Measurements from ENCODE around the gene AGRN.
"Not testable (repeated sequence)": the region's sequence is repeated elsewhere in the genome, so short reads cannot be mapped to it uniquely, and the experiment has no call there.

The AGRN gene

DNA sequence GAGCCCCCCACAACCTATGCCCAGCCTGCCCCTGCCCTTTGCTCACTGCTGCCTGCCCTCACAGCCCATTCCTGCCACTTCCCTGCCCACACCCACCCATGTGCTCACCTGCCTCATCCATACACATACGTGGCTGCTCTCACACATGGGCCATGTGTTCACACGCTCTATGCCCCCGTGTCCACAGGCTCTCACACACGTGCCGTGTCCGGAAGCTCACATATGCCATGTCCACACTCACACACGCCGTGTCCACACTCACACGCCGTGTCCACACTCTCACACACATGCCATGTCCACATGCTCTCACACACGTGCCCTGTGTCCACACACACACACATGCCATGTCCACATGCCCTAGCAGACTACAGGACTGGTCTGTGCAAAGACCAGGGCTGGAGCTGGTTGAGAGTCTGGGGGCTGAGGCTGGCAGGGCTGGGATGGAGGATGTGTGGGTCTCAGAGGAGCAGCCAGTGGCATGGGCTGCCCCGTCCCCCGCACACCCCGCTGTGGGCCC, 54.8 kb downstream of the AGRN start:
- Histone ChIP-seq H3K9me3 (ENCODE audit: control insufficient read depth, low read length) (no peaks in the 10 kb centered on the region), H3K27ac (ENCODE audit: insufficient read depth, low read length, poor library complexity, severe bottlenecking) (no peak overlapping the region), H3K36me3 (ENCODE audit: control insufficient read depth, insufficient read depth, low read length) (no peaks in the 10 kb centered on the region), H3K4me3 (ENCODE audit: insufficient read depth, low read depth, low read length, poor library complexity, severe bottlenecking) (no peak overlapping the region), H3K4me1 (ENCODE audit: control insufficient read depth, insufficient read depth, low read length, poor library complexity, severe bottlenecking) (peaks cover 7% of the 10 kb centered on the region), H3K27me3 (replicated peaks; ENCODE audit: control insufficient read depth, insufficient read depth, low read length, poor library complexity, severe bottlenecking) (peaks cover 8% of the 10 kb centered on the region)
- no peak for DNase-seq

DNA sequence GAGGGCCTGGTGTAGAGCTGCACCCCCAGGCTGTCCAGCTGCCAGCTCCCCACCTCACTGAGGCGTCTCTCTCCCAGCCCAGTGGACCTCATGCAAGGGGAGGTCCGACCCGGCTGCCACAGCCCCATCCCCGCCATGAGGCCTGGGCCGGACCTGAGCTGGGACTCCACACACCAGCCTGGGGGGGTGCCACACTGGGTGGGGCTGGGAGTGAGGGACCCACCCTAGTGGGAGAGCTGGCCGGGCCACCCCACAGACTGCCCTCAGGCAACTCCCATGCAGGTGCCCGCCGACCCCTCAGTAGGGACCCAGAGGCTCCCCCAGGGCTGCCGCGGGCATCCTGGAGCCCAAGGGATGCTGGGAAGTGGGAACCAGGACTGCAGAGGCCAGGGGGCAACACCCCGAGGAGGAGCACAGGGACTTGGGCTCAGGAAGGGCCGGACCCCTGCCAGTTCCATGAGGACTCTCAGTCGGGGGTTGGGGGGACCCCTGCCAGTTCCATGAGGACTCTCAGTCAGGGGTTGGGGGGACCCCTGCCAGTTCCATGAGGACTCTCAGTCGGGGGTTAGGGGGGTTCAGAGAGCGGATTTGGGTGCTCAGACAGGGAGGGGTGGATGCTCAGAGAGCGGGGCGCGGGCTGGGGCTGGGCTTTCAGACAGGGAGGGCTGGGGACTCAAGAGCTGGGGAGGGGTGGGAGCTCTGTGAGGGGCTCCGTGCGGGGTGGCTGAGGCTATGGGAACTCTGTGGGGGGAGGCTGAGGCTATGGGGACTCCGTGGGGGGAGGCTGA, 55.4 kb downstream of the AGRN start:
- peaks cover 12% of the 10 kb centered on the region for H3K4me1 ChIP-seq (ENCODE audit: control insufficient read depth, insufficient read depth, low read length, poor library complexity, severe bottlenecking)
- no peaks in the 10 kb centered on the region for H3K36me3 ChIP-seq (ENCODE audit: control insufficient read depth, insufficient read depth, low read length)
- no peak overlapping the region for H3K27ac ChIP-seq (ENCODE audit: insufficient read depth, low read length, poor library complexity, severe bottlenecking)
- no peak for DNase-seq
- H3K4me3 ChIP-seq (ENCODE audit: insufficient read depth, low read depth, low read length, poor library complexity, severe bottlenecking): no peak overlapping the region
- peaks cover 8% of the 10 kb centered on the region for H3K27me3 ChIP-seq (replicated peaks; ENCODE audit: control insufficient read depth, insufficient read depth, low read length, poor library complexity, severe bottlenecking)
- no peaks in the 10 kb centered on the region for H3K9me3 ChIP-seq (ENCODE audit: control insufficient read depth, low read length)

DNA sequence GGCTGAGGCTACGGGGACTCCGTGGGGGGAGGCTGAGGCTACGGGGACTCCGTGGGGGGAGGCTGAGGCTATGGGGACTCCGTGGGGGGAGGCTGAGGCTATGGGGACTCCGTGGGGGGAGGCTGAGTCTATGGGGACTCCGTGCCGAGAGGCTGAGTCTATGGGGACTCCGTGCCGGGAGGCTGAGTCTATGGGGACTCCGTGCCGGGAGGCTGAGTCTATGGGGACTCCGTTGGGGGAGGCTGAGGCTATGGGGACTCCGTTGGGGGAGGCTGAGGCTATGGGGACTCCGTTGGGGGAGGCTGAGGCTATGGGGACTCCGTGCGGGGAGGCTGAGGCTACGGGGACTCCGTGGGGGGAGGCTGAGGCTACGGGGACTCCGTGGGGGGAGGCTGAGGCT, 57.5 kb downstream of the AGRN start:
- DNase-seq; H3K4me3 ChIP-seq (ENCODE audit: insufficient read depth, low read depth, low read length, poor library complexity, severe bottlenecking); H3K36me3 ChIP-seq (ENCODE audit: control insufficient read depth, insufficient read depth, low read length); H3K27me3 ChIP-seq (replicated peaks; ENCODE audit: control insufficient read depth, insufficient read depth, low read length, poor library complexity, severe bottlenecking); H3K27ac ChIP-seq (ENCODE audit: insufficient read depth, low read length, poor library complexity, severe bottlenecking); H3K9me3 ChIP-seq (ENCODE audit: control insufficient read depth, low read length): not testable (repeated sequence)
- peaks cover 13% of the 10 kb centered on the region for H3K4me1 ChIP-seq (ENCODE audit: control insufficient read depth, insufficient read depth, low read length, poor library complexity, severe bottlenecking)

DNA sequence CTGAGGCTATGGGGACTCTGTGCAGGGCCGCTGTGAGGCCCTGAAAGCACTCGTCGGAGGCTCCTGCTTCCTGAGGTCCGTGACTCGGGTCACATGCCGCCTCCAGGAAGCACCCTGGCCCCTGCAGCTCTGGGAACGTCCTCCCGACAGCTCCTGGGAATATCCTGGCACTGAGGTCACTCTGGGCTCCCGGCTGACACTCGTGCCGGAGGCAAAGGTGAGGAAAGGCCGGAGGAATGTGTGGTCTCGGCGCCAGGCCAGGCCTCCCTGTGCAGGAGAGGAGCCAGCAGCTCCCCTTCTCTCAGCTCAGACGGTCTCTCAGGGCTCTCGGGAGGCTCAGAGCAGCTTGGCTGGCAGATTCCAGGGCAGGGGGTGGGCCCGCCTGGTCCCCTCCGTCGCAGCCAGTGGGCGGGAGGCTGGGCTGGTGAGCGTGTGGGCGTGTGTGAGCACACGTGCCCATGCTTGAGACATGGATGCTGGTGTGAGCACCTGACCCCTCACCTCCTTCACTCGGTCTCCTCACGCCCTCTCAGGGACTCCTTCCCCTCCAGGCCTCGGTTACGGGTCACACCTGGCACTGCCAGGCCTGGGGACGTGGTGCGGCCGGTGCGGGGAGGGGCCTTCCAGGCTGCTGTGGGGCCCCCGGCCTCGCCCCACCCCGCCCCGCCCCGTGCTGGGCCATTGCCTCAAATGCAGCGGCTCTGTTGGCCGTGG, 59.6 kb downstream of the AGRN start:
- Histone ChIP-seq H3K27me3 (replicated peaks; ENCODE audit: control insufficient read depth, insufficient read depth, low read length, poor library complexity, severe bottlenecking) (no peaks in the 10 kb centered on the region), H3K9me3 (ENCODE audit: control insufficient read depth, low read length) (no peaks in the 10 kb centered on the region), H3K4me3 (ENCODE audit: insufficient read depth, low read depth, low read length, poor library complexity, severe bottlenecking) (peak overlapping the region; percentile 37), H3K36me3 (ENCODE audit: control insufficient read depth, insufficient read depth, low read length) (no peaks in the 10 kb centered on the region), H3K4me1 (ENCODE audit: control insufficient read depth, insufficient read depth, low read length, poor library complexity, severe bottlenecking) (peaks cover 13% of the 10 kb centered on the region), H3K27ac (ENCODE audit: insufficient read depth, low read length, poor library complexity, severe bottlenecking) (no peak overlapping the region)
- DNase-seq: peak in 1 of 3 donors; percentile 20

DNA sequence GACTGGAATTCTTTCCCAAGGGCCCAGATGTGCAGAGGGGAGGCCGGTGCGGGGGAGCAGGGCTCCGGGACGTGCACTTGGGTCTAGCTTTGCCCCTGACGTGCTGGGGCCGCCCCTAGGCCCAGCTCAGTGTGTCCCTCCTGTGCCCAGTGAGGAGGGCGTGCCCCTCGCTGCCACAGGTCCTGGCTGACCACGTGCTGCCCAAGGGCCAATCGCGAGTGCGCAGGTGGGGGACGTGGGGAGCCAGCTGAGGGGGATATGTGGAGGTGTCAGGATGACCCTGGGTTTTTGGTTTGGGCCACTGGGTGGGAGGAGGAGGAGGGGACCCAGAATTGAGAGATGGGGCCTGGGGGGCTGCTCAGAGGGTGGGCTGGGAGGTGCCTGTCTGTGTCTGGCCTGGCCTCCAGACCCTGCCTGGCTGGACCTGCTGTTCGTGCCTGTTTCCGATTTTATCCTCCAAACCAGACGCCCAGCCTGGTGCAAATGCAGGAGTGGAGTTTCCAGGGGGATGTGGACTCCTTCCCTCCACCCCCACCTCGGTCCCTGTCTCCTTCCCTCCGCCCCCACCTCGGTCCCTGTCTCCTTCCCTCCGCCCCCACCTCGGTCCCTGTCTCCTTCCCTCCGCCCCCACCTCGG, 60.3 kb downstream of the AGRN start:
- DNase-seq: no peak
- no peaks in the 10 kb centered on the region for H3K9me3 ChIP-seq (ENCODE audit: control insufficient read depth, low read length)
- no peaks in the 10 kb centered on the region for H3K27me3 ChIP-seq (replicated peaks; ENCODE audit: control insufficient read depth, insufficient read depth, low read length, poor library complexity, severe bottlenecking)
- no peak overlapping the region for H3K27ac ChIP-seq (ENCODE audit: insufficient read depth, low read length, poor library complexity, severe bottlenecking)
- H3K4me1 ChIP-seq (ENCODE audit: control insufficient read depth, insufficient read depth, low read length, poor library complexity, severe bottlenecking): peaks cover 13% of the 10 kb centered on the region
- no peak overlapping the region for H3K4me3 ChIP-seq (ENCODE audit: insufficient read depth, low read depth, low read length, poor library complexity, severe bottlenecking)
- H3K36me3 ChIP-seq (ENCODE audit: control insufficient read depth, insufficient read depth, low read length): no peaks in the 10 kb centered on the region

DNA sequence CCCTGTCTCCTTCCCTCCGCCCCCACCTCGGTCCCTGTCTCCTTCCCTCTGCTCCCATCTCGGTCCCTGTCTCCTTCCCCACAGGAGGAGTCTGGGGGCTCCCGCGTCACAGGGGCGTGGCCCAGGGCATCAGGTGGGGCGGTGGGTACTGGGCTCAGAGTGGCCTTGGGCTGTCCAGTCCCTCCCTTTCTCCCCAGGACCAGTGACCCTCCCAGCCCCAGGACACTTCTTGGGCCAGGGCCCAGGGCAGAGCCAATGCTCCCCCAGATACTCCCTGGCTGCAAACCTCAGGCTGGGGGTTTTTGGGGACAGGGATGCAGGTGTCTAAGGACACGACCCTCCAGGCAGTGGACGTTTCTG, 61.0 kb downstream of the AGRN start:
- H3K4me3 ChIP-seq (ENCODE audit: insufficient read depth, low read depth, low read length, poor library complexity, severe bottlenecking): no peak overlapping the region
- no peak for DNase-seq
- no peaks in the 10 kb centered on the region for H3K36me3 ChIP-seq (ENCODE audit: control insufficient read depth, insufficient read depth, low read length)

DNA sequence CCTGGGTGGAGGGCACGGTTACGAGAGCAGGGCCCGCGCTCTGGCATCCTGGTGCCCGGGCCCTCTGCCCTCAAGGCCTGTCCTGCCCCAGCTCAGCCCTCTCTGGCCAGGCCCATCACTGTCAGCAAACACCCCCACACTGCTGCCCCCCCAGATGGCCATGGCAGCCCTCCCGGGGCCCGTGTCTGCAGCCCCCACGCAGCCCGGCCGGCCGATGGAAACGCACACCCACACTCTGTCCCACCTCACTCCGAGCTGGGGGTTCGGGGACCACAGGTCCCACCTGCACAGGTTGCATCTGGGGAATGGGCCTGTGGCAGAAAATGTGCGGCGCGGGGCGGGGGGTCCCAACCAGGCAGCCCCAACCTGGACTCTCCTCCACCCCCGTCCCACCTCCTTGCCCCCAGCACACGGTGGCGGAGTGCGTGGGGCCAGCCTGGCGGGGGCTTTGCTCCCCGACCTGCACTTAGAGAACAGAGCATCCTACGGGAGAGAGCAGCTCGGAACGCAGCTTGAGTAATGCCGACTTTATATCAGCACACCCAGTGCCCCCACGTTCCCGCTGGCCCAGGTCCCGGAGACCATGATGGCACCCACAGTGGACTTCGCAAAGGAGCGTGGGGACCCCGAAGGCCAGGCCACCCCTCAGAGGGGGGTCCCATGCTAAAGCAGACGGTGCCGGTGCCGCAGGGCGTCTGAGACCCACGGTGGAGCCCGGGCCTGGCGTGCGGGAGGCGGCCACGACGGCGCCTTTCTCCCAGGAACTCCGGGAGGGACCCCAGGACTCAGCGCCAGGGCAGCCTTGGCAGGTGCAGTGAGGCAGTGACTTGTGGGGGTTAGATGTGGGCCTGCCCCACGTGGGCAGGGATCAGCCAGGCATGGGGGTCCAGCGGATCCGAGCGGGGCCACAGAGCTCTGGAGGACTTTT, 61.7 kb downstream of the AGRN start:
- no peak overlapping the region for H3K4me3 ChIP-seq (ENCODE audit: insufficient read depth, low read depth, low read length, poor library complexity, severe bottlenecking)

More for the DNA sequence above, 61.0 kb downstream of the AGRN start:
- Histone ChIP-seq H3K27ac (ENCODE audit: insufficient read depth, low read length, poor library complexity, severe bottlenecking) (no peak overlapping the region), H3K4me1 (ENCODE audit: control insufficient read depth, insufficient read depth, low read length, poor library complexity, severe bottlenecking) (peaks cover 13% of the 10 kb centered on the region), H3K9me3 (ENCODE audit: control insufficient read depth, low read length) (no peaks in the 10 kb centered on the region), H3K27me3 (replicated peaks; ENCODE audit: control insufficient read depth, insufficient read depth, low read length, poor library complexity, severe bottlenecking) (no peaks in the 10 kb centered on the region)

DNA sequence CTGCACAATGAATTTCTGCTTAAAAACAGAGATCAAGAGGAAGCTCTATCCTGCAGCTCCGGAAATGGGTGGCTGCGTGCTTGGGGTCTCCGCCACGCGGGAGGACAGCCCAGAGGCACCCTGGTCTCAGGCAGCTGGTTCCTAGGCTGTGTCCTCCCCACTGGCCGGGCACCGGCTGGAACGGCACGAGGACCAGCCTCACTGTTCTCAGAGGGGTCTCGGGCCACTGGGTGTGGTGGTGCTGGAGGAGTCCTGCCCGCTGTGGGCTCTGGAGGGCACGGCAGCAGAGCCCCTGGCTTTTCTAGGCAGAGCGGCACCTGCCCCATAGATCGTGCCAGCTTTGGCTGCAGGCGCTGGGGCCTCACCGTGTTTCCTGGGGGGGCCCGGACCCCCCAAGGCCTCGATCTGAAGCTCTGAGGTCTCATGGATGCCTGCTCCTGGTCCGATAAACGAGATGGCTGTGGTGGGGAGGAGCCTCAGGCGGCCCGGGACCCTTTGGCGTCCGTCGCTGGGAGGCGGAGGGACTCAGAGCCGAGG, 62.4 kb downstream of the AGRN start:
- H3K27me3 ChIP-seq (replicated peaks; ENCODE audit: control insufficient read depth, insufficient read depth, low read length, poor library complexity, severe bottlenecking): no peaks in the 10 kb centered on the region
- H3K27ac ChIP-seq (ENCODE audit: insufficient read depth, low read length, poor library complexity, severe bottlenecking): no peak overlapping the region
- no peak overlapping the region for H3K4me3 ChIP-seq (ENCODE audit: insufficient read depth, low read depth, low read length, poor library complexity, severe bottlenecking)
- no peaks in the 10 kb centered on the region for H3K36me3 ChIP-seq (ENCODE audit: control insufficient read depth, insufficient read depth, low read length)
- H3K9me3 ChIP-seq (ENCODE audit: control insufficient read depth, low read length): no peaks in the 10 kb centered on the region
- DNase-seq: no peak
- peaks cover 13% of the 10 kb centered on the region for H3K4me1 ChIP-seq (ENCODE audit: control insufficient read depth, insufficient read depth, low read length, poor library complexity, severe bottlenecking)

More for the DNA sequence above, 61.7 kb downstream of the AGRN start:
- Histone ChIP-seq H3K9me3 (ENCODE audit: control insufficient read depth, low read length) (no peaks in the 10 kb centered on the region), H3K36me3 (ENCODE audit: control insufficient read depth, insufficient read depth, low read length) (no peaks in the 10 kb centered on the region), H3K27me3 (replicated peaks; ENCODE audit: control insufficient read depth, insufficient read depth, low read length, poor library complexity, severe bottlenecking) (no peaks in the 10 kb centered on the region), H3K4me1 (ENCODE audit: control insufficient read depth, insufficient read depth, low read length, poor library complexity, severe bottlenecking) (peaks cover 13% of the 10 kb centered on the region), H3K27ac (ENCODE audit: insufficient read depth, low read length, poor library complexity, severe bottlenecking) (no peak overlapping the region)
- DNase-seq: no peak

DNA sequence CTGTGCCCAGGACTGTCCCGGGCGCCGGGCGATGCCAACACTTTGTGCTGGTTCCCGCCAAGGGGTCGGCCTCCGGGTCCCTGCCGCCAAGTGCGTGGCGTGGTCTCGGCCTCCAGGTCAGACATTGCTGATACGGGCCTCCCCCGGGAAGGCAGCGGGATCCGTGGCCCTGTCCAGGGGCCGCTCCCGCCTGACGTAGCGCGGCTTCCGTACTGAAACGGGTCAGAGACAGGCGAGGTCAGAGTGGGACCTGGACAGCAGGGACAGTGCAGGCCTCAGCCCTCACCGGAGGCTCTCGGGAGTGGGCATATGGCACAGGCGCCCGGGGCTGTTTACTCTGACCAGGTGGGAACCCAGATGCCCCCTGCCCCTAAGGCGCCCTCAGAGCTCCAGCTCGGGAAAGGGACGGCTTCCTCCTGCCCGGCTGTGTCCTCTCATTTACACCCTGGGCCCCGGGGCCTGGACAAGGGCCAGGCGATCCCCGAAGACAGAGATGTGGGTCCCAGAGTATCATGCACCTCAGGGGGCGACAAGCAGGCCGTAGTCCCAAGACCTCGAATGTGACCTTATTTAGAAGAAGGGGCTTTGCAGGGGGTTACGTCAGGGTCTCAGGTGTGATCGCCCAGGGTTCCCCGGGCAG, 63.0 kb downstream of the AGRN start:
- Histone ChIP-seq H3K27me3 (replicated peaks; ENCODE audit: control insufficient read depth, insufficient read depth, low read length, poor library complexity, severe bottlenecking) (no peaks in the 10 kb centered on the region), H3K36me3 (ENCODE audit: control insufficient read depth, insufficient read depth, low read length) (no peaks in the 10 kb centered on the region), H3K27ac (ENCODE audit: insufficient read depth, low read length, poor library complexity, severe bottlenecking) (no peak overlapping the region), H3K4me1 (ENCODE audit: control insufficient read depth, insufficient read depth, low read length, poor library complexity, severe bottlenecking) (peaks cover 13% of the 10 kb centered on the region), H3K9me3 (ENCODE audit: control insufficient read depth, low read length) (no peaks in the 10 kb centered on the region), H3K4me3 (ENCODE audit: insufficient read depth, low read depth, low read length, poor library complexity, severe bottlenecking) (no peak overlapping the region)
- DNase-seq: no peak
